Adipose tissue (tissue), 3 donors: Measurements from ENCODE around the gene HDHD2. TPM values are rescaled to one million over a fixed set of nuclear protein-coding genes. Genes with fewer than 3 reads are reported as not detected.

ENCODE experiments used
- H3K27ac ChIP-seq: one replicate; pipeline ENCODE4 v1.5.1; 2013; ENCODE audit warnings: low read depth, low read length
- WGBS, 3 donors: extraction: QIAGEN DNeasy Blood & Tissue Kit; methylation state at CpG; one replicate each; pipeline ENCODE4 v1.1.7; 2013; 5-methylcytosine and 5-hydroxymethylcytosine counted together
- polyA plus RNA-seq, 3 donors: library from polyadenylated mRNA; stranded (reverse); fragments of 200-250 nt; gene quantifications; one replicate each; pipeline ENCODE4 v1.2.3, GENCODE V29; 2013
- donor health status: healthy with polysubstance abuse.
- donor health status: Bipolar disorder and iron deficiency.
- donor health status: healthy.

The HDHD2 gene
- polyA plus RNA-seq, 3 donors = 15.4 to 27.7 (median 19.3) TPM

DNA sequence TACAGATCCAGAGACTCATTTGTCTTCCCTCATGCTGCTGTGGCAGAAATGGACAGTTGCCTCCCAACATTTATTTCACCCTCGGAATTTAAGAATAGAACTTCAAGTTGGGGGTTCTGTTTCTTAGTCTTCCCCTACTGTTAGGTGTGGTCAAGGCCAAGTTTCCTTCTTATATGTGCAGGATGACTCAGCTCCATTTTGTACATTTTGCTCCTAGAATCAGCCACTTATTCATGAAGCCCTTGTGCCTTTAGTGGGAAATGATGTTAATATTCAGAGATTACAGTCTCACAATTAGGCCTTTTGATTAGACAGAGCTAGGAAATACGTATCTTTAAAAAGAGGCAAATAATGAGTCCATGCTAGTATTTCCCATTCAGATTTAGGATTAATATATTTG is 68.7 kb downstream of the HDHD2 start:
- WGBS, 3 donors = 82 to 90% (median 83%) methylated on average over 2 of the region's 2 CpGs
- H3K27ac ChIP-seq = no peak overlapping the region

- WGBS, 3 donors = 93 to 98% (median 93%) methylated on average over 2 of the region's 2 CpGs
- H3K27ac ChIP-seq = no peak overlapping the region
These were observed 69.4 kb downstream of the HDHD2 start for GRCh38 chr18:47080872-47081271.

DNA sequence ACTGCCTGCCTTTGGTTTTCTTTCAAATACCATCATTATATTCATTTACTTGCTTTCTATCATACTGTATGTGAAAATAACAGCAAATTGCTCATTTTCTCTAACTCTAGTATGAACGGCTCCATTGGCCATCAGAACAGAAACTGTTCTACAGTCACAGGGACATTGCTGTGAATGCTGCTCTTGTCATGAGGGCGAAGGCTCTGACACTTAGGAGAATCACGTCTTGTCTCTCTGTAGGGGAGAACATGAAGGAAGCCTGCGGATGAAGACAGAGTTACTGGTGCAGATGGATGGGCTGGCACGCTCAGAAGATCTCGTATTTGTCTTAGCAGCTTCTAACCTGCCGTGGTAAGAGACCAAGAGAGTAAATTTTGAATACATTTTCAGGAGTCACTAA is 73.2 kb downstream of the HDHD2 start:
- 88 to 91% (median 89%) methylated on average over 7 of the region's 7 CpGs for WGBS, 3 donors
- no peak overlapping the region for H3K27ac ChIP-seq

GRCh38 chr18:47075098-47075883 is 75.0 kb downstream of the HDHD2 start:
- WGBS, 3 donors = 61 to 75% (median 75%) methylated on average over 13 of the region's 13 CpGs
- H3K27ac ChIP-seq = no peak overlapping the region

DNA sequence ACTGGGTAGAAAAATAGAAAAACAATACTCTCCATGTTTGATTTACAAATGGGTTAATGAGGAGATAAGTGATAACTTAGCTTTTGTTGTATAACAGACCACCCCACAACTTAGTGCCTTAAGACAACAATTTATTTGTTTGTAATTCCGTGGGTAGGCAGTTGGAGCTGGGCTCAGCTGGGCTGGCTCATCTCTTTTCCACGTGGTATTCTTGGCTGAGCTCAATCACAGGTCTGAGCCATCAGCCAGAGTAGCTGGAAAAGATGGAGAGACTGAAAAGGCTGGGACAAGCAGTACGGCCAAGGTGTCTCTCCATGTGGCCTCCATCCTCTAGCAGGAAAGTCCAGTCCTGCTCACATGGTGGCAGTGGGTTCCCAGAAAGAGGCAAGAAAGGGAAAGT is 82.7 kb downstream of the HDHD2 start:
- 66 to 73% (median 71%) methylated on average over 3 of the region's 3 CpGs for WGBS, 3 donors
- no peak overlapping the region for H3K27ac ChIP-seq

DNA sequence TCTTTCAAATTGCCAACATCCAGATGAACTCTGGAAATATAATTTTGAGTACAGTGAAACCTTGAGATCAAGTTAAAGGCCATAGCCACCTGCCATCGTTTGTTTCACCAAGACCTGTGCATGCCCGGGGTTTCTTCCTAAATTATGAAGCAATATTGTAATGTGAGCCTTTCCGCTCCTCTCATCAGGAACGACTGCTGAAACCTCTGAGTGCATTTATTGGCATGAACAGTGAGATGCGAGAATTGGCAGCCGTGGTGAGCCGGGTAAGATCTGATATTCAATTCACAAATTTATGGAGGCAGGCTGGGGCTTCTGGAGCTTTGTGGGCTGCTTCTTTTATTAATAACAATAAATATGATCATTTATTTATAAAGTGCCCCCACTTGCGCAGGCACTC is 87.2 kb downstream of the HDHD2 start:
- WGBS, 3 donors = 89 to 94% (median 93%) methylated on average over 8 of the region's 8 CpGs

GRCh38 chr18:47062471-47062870 is 87.8 kb downstream of the HDHD2 start:
- H3K27ac ChIP-seq = no peak overlapping the region
- 28 to 71% (median 38%) methylated on average over 2 of the region's 2 CpGs for WGBS, 3 donors

More for the DNA sequence above, 87.2 kb downstream of the HDHD2 start:
- no peak overlapping the region for H3K27ac ChIP-seq

Other genes with a start within 250 kb of the HDHD2 start
- 10 to 100 TPM in 1 of 3 donors, 1 to 10 TPM in 2; 2.3 to 11.1 (median 6.0) TPM for gene PIAS2, start 233.0 kb downstream of the HDHD2 start, polyA plus RNA-seq
- 1 to 10 TPM in 2 of 3 donors, under 1 TPM in 1; 0.86 to 6.7 (median 3.2) TPM for gene KATNAL2, start 232.9 kb downstream of the HDHD2 start, polyA plus RNA-seq
- not detected for gene ELOA2, start 114.9 kb downstream of the HDHD2 start, polyA plus RNA-seq
- 10 to 100 TPM in 2 of 3 donors, 1 to 10 TPM in 1; 6.9 to 16.3 (median 11.6) TPM for gene IER3IP1, start 25.9 kb upstream of the HDHD2 start, polyA plus RNA-seq
- gene SKOR2, start 101.2 kb upstream of the HDHD2 start, polyA plus RNA-seq = not detected